NCI-H2081 (cell line): ENCODE results near the gene LACC1.

Experiments used
- DNase-seq, 2 experiments: peaks; one replicate each; lab custom pipeline; 2025; lab: John Stamatoyannopoulos, UW

Gene LACC1

DNA sequence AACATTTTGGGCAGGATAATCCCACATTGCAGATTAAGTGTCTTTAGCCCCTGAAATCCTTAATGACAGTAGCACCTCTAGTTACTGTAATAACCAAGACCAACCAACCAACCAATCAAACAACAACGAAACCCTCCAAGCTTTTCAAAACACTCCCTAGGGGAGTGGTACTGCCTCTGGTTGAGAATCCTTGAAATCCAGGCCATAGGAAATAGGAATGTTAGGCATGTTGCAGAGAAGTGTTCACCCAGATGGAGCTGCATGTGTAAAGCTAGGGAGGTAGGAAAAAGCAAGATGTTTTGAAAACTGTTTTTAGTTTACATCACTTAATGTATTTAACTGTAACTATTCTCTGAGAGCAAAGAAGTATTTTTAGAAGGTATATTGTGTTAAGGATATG lies 4.5 kb downstream of the LACC1 start:
- no peak for DNase-seq

DNA sequence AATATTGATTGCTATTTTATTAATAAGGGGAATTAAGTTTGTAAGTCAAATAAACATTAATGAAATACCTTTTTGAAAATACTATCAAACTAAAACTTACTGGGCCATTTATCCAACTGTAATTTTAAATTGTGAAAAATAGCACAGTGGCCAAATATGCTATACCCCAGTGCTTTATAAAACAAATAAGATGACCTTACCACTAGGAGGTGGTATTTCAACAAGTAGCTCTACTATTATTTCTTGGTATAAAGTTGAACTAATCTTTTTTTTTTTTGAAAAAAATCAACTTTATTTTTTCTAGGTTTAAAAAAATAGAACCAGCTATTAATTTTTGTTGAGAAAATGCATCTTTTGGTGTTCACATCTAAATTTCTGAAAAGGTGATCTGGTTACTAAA lies 14.7 kb downstream of the LACC1 start:
- DNase-seq, result no peak

DNA sequence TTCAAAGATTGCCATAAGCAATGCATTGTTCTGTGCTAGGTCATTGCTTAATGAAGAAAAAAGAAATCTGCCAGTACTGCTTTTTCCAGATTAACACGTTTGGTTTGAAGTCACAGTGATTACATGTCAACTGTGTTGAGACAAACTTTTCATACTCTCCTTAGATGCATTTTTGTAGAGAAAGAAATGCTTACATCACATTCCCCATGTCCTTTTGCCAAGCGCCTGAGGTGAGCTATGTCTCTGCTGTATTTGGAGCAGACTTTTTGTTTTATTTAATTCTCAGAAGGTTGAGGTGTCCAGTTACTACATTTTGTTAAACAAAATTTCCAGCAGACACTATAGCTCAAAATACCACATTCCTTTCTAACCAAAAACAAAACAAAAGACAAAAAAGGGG lies 16.2 kb downstream of the LACC1 start:
- no peak for DNase-seq

DNA sequence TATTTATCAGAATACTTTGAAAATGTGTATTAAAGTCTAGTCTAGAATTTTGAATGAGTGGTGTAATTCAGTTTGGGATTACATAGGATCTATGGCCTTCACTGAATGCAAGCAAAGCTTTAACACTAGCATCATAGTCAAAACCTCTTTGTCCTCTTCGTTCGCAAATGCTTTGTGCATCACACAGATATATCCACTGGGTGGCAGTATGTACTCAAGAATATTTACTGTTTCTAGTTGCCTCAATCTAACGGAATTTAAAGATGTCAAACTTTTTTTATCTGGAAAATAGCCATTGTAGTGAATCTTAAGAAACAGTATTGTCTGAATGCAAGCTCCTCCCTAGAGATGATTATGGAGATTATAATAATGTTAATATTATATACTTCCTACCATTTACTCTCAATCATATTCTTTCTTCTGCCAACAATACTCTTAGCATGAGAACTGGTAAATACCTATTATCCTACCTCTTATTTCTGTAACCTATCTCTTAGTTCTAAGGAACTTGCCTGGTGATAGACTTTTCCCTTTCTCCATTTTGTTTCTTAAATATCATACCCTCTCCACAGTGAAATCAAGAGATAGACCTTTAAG lies 25.8 kb downstream of the LACC1 start:
- peak; percentile 52 to 60 for DNase-seq

DNA sequence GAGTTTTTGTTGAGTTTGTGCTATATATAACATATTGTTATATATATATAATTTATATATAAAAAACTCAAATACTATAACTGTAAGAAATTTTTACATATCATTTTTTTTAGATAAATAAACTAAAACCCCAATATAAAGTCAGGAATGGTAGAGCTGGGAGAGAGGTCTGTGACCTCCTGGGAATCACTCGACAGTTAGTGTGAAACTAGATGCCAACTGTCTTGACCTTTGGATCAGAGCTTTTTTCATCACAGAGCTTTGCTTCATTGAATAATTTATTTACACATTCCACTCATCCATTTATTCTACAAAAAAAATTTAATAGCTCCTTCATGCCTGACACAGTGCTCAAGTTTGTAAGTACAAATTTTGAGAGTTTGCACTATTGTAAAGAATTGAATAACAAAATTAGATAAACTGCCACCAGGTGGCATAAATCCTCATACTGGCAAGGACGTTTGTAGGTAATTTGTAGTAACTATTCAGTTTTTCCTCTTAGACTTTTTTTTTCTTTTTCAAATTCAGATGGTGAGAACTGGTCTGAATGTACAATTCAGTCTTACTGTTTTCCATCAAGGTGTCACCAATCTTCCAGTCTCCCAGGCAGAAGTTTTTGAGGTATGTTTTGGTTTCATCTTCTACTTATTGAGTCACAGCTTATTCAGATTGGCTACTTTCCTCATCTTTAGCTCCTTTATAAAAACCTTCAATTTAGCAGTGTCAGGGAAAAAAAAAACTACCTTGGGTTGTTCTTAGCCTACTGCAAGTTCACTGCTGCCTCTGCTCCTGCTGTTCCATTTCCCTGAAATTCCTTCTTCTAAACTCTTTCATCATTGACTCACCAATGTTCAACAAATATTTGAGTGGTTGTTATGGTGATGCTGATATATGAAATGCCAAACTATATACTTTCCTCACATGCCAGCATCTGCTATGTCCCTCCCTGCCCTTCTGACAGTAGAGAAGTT lies 28.7 kb downstream of the LACC1 start:
- DNase-seq, result peak; percentile 18 to 51

DNA sequence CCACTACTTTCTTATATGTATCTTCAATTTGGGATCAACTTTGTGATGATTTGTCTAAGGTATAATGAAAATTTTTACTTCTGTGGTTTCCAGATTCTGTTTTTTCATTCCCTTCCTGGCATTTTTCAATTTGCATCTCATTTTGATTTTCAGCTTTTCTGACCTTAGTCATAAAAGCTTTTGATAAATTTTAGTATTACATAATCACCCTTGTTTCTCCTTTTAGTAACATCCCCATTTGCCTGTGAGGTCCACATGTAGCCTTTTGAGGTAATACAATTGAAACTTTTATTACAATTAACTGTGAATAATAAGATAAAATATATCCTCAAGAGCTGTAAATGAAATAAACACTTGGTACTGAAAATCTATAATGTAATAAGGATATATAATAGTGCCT lies 31.2 kb downstream of the LACC1 start:
- no peak for DNase-seq

DNA sequence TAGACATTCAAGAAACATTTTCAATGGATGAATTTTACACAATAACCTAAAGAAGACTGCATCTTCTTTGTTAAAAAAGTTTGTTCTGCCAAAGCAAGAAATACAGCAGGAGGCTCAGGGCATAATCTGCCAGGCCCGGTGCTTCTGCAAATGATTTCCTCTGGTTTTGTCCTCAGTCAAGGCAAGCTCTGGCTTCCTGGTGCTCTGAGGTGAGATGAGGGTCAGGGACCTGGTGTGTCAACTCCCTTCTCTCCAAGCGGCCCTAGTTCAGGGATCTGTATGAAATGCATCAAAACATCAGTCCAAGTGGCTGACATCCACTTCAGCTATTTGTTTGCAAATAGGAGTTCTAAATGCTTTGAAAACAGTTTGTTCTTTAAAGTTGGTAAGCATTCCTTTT lies 31.6 kb downstream of the LACC1 start:
- no peak for DNase-seq

DNA sequence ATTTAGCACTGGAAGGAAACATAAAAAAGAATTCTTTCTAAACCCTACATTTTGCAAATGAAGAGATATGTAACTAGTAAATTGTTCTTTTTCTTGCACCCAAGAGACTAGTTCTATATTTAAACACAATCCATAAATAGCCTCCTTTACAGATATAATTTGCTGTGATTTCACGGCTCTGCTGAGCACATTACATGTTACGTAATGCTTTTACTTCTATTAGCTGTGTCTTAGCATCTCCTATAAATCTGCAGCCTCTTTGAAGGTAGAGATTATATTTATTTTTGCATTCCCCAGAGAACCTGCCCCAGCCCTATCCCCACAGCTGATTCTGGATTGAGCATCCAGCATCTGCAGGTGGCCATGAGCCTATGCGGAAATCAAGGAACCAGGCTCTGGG lies 32.2 kb downstream of the LACC1 start:
- DNase-seq, result no peak

DNA sequence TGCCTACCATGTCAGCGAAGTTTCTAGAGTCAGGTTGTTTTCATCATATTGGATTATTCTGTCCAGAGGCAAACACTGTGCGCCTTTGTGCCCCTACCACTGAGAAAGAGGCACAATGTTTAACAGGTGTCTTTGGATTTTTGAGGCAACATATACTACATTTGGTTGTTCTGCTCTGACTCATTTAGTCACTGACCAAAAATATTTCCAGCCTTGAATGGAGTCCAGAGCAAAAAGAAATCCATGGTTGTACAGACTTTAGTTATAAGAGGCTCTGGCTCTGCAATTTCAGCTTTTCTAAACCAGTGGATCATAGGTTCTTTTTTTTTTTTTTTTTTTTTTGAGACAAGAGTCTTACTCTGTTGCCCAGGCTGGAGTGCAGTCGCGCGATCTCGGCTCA lies 35.7 kb downstream of the LACC1 start:
- no peak for DNase-seq

DNA sequence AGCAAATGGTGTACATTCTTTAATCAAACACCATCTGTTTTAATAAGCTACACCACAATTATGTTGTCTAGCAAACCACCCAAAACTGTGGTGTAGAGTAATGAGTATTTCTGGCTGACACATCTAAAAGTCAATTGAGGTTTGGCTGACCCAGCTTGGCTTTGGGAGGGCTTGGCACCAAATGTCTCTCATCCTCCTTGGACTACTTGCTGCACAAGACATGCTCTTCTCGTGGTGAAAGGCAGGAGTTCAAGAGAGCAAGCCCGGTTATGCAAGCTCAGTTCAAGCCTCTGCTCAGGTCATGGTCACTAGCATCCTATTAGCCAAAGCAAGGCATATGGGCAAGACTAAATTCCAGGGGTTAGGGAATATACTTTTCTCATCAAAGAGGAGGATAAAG lies 37.1 kb downstream of the LACC1 start:
- no peak for DNase-seq

DNA sequence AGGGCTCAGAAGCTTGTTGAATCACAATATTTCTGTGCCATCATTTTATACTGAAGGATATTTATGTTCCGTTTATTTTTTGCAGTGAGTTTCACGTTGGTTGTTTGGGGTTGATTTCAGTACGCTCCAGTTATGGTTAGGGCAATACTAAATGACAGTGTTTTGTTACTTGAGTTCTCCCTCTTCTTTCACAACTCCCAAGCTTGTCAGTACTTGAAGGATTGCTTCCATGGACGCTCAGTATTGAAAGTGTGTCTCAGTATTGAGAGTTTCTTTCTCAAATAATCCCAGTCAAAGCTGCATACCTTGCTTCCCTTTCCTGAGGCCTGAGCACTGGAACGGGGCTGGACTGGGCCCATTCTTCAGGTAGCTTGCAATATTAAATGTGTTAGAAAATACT lies 38.9 kb downstream of the LACC1 start:
- no peak for DNase-seq

DNA sequence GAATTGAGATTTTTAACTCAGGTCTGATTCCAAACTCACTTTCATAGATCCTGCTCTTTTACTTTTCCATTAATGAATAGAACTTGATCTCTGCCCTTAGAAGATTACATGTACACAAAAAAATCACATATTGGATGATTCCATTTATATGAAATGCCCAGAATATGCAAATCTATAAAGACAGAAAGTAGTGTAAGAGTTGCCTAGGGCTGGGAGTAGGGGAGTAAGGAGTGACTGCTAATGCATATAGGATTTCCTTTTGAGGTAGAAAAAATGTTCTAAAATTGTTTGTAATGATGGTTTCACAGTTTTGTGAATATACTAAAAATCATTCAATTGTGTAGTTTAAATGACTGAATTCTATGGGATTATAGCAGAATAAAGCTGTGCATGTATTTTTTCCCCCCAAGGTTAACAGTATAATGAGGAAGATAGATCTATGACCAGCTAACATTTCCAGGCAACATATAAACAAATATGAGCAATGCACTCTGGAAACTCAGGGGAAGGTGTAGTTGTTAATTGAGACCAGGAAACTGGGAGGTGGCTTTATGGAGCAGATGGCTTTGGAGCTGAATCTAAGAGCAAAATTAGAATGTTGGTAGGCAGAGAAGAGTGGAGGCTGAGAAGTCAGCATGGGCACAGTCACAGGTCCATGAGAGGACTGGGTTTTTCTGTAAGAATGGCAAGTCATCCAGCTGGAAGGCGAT lies 41.4 kb downstream of the LACC1 start:
- DNase-seq, result no peak

DNA sequence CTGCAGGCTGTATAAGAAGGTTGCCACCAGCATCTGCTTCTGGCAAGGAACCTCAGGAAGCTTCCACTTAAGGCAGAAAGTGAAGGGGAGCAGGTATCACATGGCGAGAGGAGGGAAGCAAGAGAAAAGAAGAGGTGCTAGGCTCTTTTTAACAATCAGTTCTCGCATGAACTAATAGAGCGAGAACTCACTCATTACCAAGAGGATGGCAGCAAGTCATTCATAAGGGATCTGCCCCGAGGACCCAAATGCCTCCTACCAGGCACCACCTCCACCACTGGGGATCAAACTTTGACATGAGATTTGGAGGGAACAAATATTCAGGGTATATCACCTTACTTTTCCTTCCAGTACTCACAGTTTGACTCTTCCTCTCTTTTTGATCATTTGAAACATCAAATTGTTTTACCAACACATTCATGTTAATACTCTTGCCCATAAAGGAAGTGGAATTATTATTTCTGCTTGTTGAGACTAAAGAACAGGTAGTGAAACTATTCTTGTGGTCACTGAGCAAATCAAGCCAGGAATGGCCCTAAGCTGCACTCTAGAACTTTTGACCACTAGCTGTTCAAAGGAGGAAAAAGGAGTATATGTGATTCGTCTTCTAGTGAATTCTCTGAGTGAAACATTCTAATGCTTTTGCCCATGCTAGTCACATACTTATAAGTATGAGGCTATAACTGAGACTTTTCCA lies 45.0 kb downstream of the LACC1 start:
- no peak for DNase-seq

DNA sequence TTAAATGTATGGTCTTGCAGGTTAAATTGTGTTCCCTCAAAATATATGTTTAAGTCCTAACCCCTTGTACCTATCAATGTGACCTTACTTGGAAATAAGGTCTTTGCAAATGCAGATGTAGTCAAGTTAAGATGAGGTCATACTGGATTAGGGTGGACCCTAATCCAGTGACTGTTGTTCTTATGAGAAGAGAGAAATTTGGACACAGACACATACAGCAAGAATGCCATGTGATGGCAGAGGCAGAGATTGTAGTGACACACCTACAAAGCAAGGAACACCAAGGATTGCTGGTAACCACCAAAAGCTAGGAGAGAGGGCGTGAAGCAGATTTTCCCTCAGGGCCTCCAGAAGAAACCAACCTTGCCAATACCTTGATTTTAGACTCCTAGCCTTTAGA lies 50.2 kb downstream of the LACC1 start:
- DNase-seq, result no peak

DNA sequence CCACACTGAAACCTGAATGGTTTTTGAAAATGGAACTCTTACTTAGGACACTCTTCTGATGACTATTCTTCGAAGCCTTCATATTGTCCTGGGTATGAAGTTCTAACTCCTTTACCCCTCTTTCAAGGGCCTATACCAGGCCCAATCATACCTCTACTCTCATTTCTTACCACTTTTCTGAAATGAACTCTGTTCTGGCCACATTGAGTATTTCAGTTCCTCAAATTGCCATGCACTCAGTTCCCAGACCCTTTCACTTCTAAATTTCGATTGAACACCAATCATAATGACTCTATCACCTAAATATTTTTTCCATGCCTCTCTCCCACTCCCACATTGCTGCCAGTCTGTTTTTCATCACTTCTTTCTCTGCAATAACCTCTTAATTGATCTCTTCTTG lies 53.7 kb downstream of the LACC1 start:
- no peak for DNase-seq

DNA sequence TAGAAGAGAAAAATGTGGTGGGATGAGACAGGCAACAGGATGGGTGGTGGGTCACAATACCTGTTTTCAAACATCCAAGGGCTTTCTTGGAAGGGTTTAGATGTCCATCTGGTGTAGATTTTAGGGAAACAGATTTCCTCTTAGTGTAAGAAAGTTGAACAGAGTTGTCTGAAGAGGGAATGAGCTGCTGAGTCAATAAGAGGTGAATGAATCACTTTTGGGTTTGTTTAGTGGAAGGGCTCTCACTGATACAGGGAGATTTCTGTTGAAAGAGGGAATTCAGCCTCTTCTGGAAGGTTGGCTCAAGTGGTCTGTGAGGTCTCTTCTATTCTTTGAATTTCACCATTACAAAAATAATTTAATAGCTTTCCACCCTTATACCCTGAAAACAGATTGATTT lies 54.6 kb downstream of the LACC1 start:
- DNase-seq, result no peak

DNA sequence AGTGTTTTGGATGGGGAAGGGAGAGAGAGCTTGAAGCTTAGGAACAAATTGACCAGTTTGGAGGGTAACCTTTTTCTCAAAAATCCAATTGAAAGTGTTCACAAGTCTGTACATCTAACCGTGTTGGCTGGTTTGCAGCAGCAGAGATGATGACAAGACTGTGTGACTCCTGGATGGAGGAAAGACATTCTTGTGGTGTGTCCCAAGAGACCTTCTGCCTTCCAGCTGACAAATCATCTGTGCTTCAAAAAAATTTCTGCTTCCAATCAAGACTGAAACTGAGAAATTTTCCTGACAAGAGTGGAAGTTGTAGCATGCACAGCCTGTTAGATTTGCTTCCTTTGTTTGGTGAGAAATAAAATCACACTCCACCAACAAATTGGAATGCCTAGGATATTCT lies 56.2 kb downstream of the LACC1 start:
- DNase-seq, result no peak

DNA sequence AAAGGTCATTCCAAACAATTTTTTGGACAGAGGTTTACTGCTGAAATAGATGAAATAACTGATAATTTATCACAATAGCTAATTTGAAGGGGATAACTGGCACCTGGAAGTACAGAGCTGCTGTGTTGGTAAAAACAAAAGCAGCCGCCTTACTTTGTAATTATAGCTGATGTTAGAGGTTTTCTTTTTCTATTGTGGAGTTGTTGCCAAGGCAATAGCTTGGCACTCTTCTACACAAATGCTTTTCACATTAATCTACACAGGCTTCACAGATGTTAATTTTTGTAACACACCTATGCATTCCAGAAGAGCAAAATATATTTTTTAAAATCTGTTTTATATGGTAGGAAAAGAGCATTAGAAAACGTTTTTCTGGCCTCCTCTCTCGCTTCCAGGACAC lies 56.9 kb downstream of the LACC1 start:
- peak in 1 of 2 experiments; percentile 16 for DNase-seq

DNA sequence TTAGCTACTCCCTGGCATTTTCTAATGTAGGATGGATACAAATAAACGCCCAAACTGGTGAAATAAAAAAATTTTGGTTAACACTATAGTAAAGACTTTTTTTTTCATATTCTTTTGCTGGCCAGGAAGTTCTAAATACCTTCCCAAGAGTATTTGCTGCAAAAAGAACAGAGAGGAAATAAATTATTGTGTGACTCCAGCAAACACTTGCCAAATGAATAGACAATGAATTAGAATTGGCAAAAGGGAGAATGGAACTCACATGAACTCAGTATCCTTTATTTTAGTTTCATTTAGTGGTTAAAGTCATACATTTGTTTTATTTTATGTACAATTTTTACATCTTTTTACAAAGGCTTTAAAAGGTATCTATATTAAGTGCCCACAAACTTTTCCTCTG lies 58.1 kb downstream of the LACC1 start:
- DNase-seq, result no peak

DNA sequence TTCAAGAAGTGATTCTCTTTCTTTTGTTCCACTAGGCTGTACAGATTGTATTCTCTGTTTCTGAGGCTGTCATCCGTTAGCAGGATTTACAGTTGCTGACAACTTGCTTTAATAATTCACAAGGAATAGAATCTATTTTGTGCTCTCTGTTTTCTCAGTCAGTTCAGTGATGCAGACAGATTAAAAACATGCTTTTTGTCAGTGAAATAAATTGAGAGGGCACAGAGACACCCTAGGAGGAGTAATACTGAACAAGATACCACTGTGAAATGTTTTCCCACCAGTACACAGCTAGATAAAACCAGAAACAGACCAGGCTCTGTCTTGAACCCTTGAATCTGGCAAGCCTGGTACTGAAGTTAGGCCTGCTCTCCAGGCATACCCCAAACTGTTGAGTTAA lies 58.7 kb downstream of the LACC1 start:
- no peak for DNase-seq

DNA sequence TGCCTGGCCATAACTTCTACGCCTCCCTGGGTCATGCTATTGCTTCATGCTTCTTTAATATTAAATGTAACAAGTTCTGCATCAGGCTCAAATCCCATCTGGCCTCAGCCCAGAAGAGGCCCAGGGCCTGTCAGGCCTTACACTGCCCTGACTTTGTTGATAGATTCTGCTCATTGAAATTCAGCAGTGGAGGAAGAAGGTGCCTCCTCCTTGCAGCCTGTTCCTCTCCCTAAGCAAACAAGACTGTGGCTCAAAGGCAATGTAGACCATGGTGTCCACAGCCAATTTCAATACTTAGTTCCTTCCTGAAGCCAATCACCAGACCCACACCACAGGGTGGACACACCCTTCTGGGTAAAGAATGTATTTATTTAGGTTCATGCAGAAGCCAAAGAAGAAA lies 59.4 kb downstream of the LACC1 start:
- DNase-seq, result no peak

DNA sequence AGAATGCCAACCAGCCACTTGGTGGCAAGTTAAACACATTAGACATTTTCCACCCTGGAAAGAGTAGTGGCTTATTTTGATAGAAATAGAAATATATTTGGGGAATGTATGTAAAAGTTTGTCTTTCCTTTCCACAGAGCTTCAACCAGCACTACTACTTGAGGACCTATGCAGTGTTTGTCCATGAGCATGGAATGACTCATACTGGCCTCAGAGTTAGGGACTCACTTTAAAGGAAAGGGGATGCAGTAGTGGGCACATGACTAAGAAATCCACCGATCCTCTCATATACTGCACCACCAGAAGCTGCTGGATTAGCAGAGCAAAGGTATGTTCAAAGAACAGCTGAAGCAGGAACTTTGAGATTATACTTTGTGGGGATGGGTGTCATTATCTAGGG lies 62.6 kb downstream of the LACC1 start:
- no peak for DNase-seq
